Endodermal cell (in vitro differentiated cells): ENCODE results near the gene ANKRD9. TPM values are rescaled to one million over a fixed set of nuclear protein-coding genes. Genes with fewer than 3 reads are reported as not detected.
A peak's percentile ranks its signal among the peaks of the same experiment; 100 is the strongest.

Experiments
- DNase-seq: peaks from one replicate; pipeline ENCODE4 v3.0.0-alpha.2; 2017
- H3K27ac ChIP-seq: 2 replicates; pipeline ENCODE4 v1.5.1; 2013; ENCODE audit warnings: mild to moderate bottlenecking, low read depth, low read length, moderate library complexity
- H3K27me3 ChIP-seq: 2 replicates; pipeline ENCODE4 v1.6.1; 2013; ENCODE audit warnings: mild to moderate bottlenecking, low read length, moderate library complexity; ENCODE audit not compliant: insufficient read depth, control insufficient read depth, poor library complexity, severe bottlenecking
- H3K36me3 ChIP-seq: 2 replicates; pipeline ENCODE4 v1.7.0; 2013; ENCODE audit warnings: mild to moderate bottlenecking, low read length, moderate library complexity; ENCODE audit not compliant: control insufficient read depth, insufficient read depth
- H3K4me1 ChIP-seq: one replicate; pipeline ENCODE4 v1.7.0; 2013; ENCODE audit warnings: low read length; ENCODE audit not compliant: control insufficient read depth, insufficient read depth
- H3K4me3 ChIP-seq: 2 replicates; pipeline ENCODE4 v1.5.1; 2013; ENCODE audit warnings: mild to moderate bottlenecking, low read length, moderate library complexity
- H3K9ac ChIP-seq: 2 replicates; pipeline ENCODE4 v1.6.1; 2013; ENCODE audit warnings: mild to moderate bottlenecking, low read length, moderate library complexity; ENCODE audit not compliant: poor library complexity, severe bottlenecking; ENCODE audit errors: extremely low read depth
- H3K9me3 ChIP-seq: 2 replicates; pipeline ENCODE4 v1.6.1; 2013; ENCODE audit warnings: mild to moderate bottlenecking, low read length, moderate library complexity; ENCODE audit not compliant: control insufficient read depth
- H3K27ac Mint-ChIP-seq: 2 replicates; pipeline ENCODE4 v1.8.0; 2020; ENCODE audit warnings: mixed read lengths
- H3K27me3 Mint-ChIP-seq: 2 replicates; pipeline ENCODE4 v1.8.0; 2021; ENCODE audit warnings: mild to moderate bottlenecking, mixed read lengths; ENCODE audit not compliant: insufficient read depth
- H3K36me3 Mint-ChIP-seq: 2 replicates; pipeline ENCODE4 v1.8.0; 2020; ENCODE audit warnings: low read depth, mixed read lengths
- H3K4me1 Mint-ChIP-seq: 2 replicates; pipeline ENCODE4 v1.8.0; 2020; ENCODE audit warnings: mixed read lengths
- H3K4me3 Mint-ChIP-seq: 2 replicates; pipeline ENCODE4 v1.8.0; 2020; ENCODE audit warnings: mild to moderate bottlenecking, moderate library complexity, mixed read lengths
- H3K9me3 Mint-ChIP-seq: 2 replicates; pipeline ENCODE4 v1.8.0; 2020; ENCODE audit warnings: mild to moderate bottlenecking, mixed read lengths
- WGBS, 2 experiments: methylation state at CpG; one replicate each; pipeline versions ENCODE4 v1.1.5 to v1.1.7; 2013; ENCODE audit warnings: missing lambda C conversion rate in 2 of 2, mixed read lengths in 1 of 2; ENCODE audit not compliant: insufficient coverage in 1 of 2, insufficient read length in 1 of 2; 5-methylcytosine and 5-hydroxymethylcytosine counted together
- total RNA-seq, 2 donors: library from RNA; stranded (reverse); fragmentation: NEBNext Ultra II Directional in 1 of 2; extraction: Animal tissue kit (Norgen Biotek cat#: 25700) in 1 of 2; gene quantifications; 2 replicates in 1 of 2; 3 replicates in 1 of 2; pipeline ENCODE4 v1.2.1, GENCODE V29; 2021
- TF ChIP-seq, protein P1 (sequence below): fragments of 200-600 bp; sonication (generic); conservative IDR thresholded peaks from 2 replicates; pipeline ENCODE4 v1.5.0; 2021; ENCODE audit warnings: antibody characterized with exemption, mild to moderate bottlenecking

Gene ANKRD9
- total RNA-seq, 2 donors from 2014 or later = 32.7 to 38.9 TPM

- H3K9me3 ChIP-seq = no peaks in the 10 kb centered on the region
- TF ChIP-seq, protein P1, sequence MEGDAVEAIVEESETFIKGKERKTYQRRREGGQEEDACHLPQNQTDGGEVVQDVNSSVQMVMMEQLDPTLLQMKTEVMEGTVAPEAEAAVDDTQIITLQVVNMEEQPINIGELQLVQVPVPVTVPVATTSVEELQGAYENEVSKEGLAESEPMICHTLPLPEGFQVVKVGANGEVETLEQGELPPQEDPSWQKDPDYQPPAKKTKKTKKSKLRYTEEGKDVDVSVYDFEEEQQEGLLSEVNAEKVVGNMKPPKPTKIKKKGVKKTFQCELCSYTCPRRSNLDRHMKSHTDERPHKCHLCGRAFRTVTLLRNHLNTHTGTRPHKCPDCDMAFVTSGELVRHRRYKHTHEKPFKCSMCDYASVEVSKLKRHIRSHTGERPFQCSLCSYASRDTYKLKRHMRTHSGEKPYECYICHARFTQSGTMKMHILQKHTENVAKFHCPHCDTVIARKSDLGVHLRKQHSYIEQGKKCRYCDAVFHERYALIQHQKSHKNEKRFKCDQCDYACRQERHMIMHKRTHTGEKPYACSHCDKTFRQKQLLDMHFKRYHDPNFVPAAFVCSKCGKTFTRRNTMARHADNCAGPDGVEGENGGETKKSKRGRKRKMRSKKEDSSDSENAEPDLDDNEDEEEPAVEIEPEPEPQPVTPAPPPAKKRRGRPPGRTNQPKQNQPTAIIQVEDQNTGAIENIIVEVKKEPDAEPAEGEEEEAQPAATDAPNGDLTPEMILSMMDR = no peak
- Mint-ChIP-seq H3K27ac (peak overlapping the region; percentile 35), H3K9me3 (no peaks in the 10 kb centered on the region), H3K4me1 (peaks cover 1% of the 10 kb centered on the region), H3K36me3 (no peaks in the 10 kb centered on the region), H3K4me3 (peak overlapping the region; percentile 68), H3K27me3 (peaks cover 8% of the 10 kb centered on the region)
- no peaks in the 10 kb centered on the region for H3K27me3 ChIP-seq
- no peak overlapping the region for H3K27ac ChIP-seq
- H3K4me1 ChIP-seq = no peaks in the 10 kb centered on the region
- H3K36me3 ChIP-seq = no peaks in the 10 kb centered on the region
- H3K9ac ChIP-seq = no peak overlapping the region
- 89 to 95% methylated on average over 8 of the region's 8 CpGs for WGBS, 2 experiments
- no peak overlapping the region for H3K4me3 ChIP-seq
- no peak for DNase-seq
Observed at GRCh38 chr14:102518063-102518648, 8.6 kb upstream of the ANKRD9 start.

DNA sequence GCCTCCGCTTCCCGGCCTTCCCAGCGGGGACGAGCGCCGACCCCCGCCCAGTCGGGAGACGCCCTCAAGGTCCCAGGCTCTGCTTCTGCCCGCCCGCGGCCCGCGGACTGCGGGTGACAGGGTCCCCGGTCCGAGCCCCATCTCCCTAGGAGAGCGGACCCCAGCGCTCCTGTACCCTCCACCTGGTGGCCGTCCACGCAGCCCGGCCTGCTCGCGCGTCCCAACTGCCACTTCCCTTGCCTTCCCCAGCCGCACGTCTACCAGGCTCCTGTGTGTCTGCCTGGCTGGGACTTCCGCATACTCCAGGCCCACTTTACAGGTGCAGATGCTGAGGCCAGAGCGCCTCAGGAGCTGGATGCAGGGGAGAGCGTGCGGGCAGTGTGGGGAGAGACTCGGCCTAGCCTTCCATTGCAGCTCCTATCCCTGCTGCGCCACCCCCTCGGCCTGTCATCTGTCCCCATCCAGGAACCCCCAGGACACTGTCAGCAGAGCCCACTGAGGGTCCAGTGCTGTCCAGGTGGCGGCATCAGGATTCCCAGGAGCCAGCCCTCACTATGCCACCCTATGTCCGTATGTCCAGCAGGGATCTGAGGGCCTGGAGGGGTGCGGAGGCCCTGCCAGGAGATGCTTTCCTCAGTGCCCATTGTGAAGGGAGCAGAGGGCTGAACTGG, 8.0 kb upstream of the ANKRD9 start:
- H3K4me3 ChIP-seq = peak overlapping the region; percentile 76
- no peaks in the 10 kb centered on the region for H3K4me1 ChIP-seq
- 35 to 64% methylated on average over 5 to 37 of the region's 37 CpGs for WGBS, 2 experiments
- no peaks in the 10 kb centered on the region for H3K27me3 ChIP-seq
- Mint-ChIP-seq H3K27me3 (peaks cover 8% of the 10 kb centered on the region), H3K4me3 (peak overlapping the region; percentile 68), H3K4me1 (peaks cover 1% of the 10 kb centered on the region), H3K9me3 (no peaks in the 10 kb centered on the region), H3K36me3 (no peaks in the 10 kb centered on the region), H3K27ac (peak overlapping the region; percentile 35)
- DNase-seq = peak; percentile 76
- H3K27ac ChIP-seq = no peak overlapping the region
- no peaks in the 10 kb centered on the region for H3K36me3 ChIP-seq
- TF ChIP-seq, protein P1 = no peak
- no peaks in the 10 kb centered on the region for H3K9me3 ChIP-seq
- H3K9ac ChIP-seq = no peak overlapping the region

DNA sequence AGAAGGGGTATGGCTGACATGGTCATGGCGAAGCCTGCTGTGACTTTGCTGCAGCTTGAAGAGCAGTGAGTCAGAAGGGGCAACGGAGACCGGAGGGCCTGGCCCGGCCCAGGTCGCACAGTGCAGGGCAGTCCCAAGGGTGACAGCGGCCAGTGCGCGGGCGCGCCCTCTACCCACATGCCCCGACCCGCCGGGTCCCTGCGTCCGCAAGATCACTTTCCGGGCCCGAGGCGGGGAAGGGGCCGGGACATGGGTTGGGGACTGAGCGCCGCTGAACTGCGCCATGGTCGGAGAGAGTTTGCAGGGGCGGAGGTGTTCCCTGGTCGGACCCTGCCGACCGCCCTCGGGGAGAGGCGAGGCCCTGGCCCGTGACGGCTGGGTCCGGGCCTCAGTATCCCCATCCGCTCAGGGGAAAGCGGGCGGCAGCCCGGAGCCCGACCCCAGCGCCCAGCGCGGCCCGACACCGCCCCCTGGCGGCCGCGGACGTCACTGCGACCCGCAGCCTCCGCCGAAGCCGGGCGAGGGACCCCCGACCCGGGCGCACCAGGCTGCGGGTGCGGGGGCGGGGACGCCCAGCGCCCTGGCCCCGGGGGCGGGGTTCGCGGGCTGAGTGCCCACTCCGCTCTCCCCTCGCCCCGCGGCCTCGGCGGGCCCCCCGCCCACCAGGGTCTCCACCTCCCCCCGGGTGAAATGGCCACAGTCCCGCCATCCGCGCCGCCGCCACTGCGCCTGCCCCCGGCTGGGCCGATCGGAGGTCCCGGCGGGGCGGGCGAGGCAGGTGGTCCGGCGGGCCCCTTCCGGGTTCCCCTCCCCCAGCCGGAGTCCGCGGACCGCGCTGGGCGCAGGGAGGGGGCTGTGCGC, 7.2 kb upstream of the ANKRD9 start:
- Mint-ChIP-seq H3K9me3 (no peaks in the 10 kb centered on the region), H3K27me3 (peaks cover 8% of the 10 kb centered on the region), H3K4me3 (peak overlapping the region; percentile 68), H3K27ac (peak overlapping the region; percentile 39), H3K4me1 (peaks cover 1% of the 10 kb centered on the region), H3K36me3 (no peaks in the 10 kb centered on the region)
- Histone ChIP-seq H3K27me3 (no peaks in the 10 kb centered on the region), H3K36me3 (no peaks in the 10 kb centered on the region), H3K9ac (peak overlapping the region; percentile 25), H3K27ac (no peak overlapping the region), H3K9me3 (no peaks in the 10 kb centered on the region), H3K4me3 (peak overlapping the region; percentile 76), H3K4me1 (no peaks in the 10 kb centered on the region)
- DNase-seq = peak; percentile 90
- WGBS, 2 experiments = 1% methylated on average over 28 to 95 of the region's 95 CpGs
- TF ChIP-seq, protein P1 = peak; percentile 92
